H9 (cell line): ENCODE measurements around the gene OSGIN1. TPM values are rescaled to one million over a fixed set of nuclear protein-coding genes. Genes with fewer than 3 reads are reported as not detected.

Experiments
- DNase-seq: peaks from one replicate; pipeline ENCODE4 v3.0.0-alpha.2; 2017
- H2AFZ ChIP-seq: one replicate; pipeline ENCODE4 v1.6.1; 2013; ENCODE audit warnings: mild to moderate bottlenecking, low read length, control low read depth, moderate library complexity
- H2AK5ac ChIP-seq: 2 replicates; pipeline ENCODE4 v1.6.1; 2013; ENCODE audit warnings: low read length, control low read depth, mixed read lengths; ENCODE audit not compliant: insufficient read length
- H2BK120ac ChIP-seq: one replicate; pipeline ENCODE4 v1.6.1; 2013; ENCODE audit warnings: low read depth, mild to moderate bottlenecking, low read length, control low read depth, inconsistent platforms; ENCODE audit not compliant: poor library complexity, severe bottlenecking
- H2BK12ac ChIP-seq: 2 replicates; pipeline ENCODE4 v1.6.1; 2013; ENCODE audit warnings: low read length, control low read depth, mixed read lengths, low read depth; ENCODE audit not compliant: insufficient read length
- H2BK15ac ChIP-seq: 2 replicates; pipeline ENCODE4 v1.6.1; 2013; ENCODE audit warnings: low read depth, low read length, control low read depth
- H2BK20ac ChIP-seq: one replicate; pipeline ENCODE4 v1.6.1; 2013; ENCODE audit warnings: low read depth, mild to moderate bottlenecking, low read length, control low read depth, inconsistent platforms; ENCODE audit not compliant: poor library complexity, severe bottlenecking
- H2BK5ac ChIP-seq: 2 replicates; pipeline ENCODE4 v1.6.1; 2013; ENCODE audit warnings: low read length, control low read depth, mixed read lengths; ENCODE audit not compliant: insufficient read length
- H3K14ac ChIP-seq: 2 replicates; pipeline ENCODE4 v1.6.1; 2013; ENCODE audit warnings: low read length, control low read depth; ENCODE audit not compliant: insufficient read depth
- H3K18ac ChIP-seq: 2 replicates; pipeline ENCODE4 v1.6.1; 2013; ENCODE audit warnings: low read depth, mild to moderate bottlenecking, mixed read lengths, low read length, control low read depth; ENCODE audit not compliant: insufficient read length
- H3K23ac ChIP-seq: 2 replicates; pipeline ENCODE4 v1.6.1; 2013; ENCODE audit warnings: low read length, control low read depth, mixed read lengths, low read depth; ENCODE audit not compliant: insufficient read length
- H3K23me2 ChIP-seq: 2 replicates; pipeline ENCODE4 v1.6.1; 2013; ENCODE audit warnings: low read depth, mild to moderate bottlenecking, mixed read lengths, low read length, control low read depth; ENCODE audit not compliant: insufficient read length, poor library complexity, severe bottlenecking
- H3K27ac ChIP-seq: 2 replicates; pipeline ENCODE4 v1.5.1; 2013; ENCODE audit warnings: low read length, control low read depth, mixed read lengths, low read depth; ENCODE audit not compliant: insufficient read length
- H3K27me3 ChIP-seq: 2 replicates; pipeline ENCODE4 v1.6.1; 2013; ENCODE audit warnings: low read length, control low read depth, inconsistent platforms; ENCODE audit not compliant: insufficient read depth
- H3K4ac ChIP-seq: 2 replicates; pipeline ENCODE4 v1.6.1; 2013; ENCODE audit warnings: low read depth, mild to moderate bottlenecking, control low read depth, inconsistent platforms, low read length, moderate library complexity
- H3K4me1 ChIP-seq: 2 replicates; pipeline ENCODE4 v1.6.1; 2013; ENCODE audit warnings: low read length, control low read depth, inconsistent platforms; ENCODE audit not compliant: insufficient read depth
- H3K4me2 ChIP-seq: 2 replicates; pipeline ENCODE4 v1.6.1; 2013; ENCODE audit warnings: low read length, control low read depth, mixed read lengths; ENCODE audit not compliant: insufficient read length, insufficient read depth
- H3K56ac ChIP-seq: 2 replicates; pipeline ENCODE4 v1.6.1; 2013; ENCODE audit warnings: low read depth, mild to moderate bottlenecking, mixed read lengths, low read length, control low read depth; ENCODE audit not compliant: insufficient read length
- H3K79me1 ChIP-seq: 2 replicates; pipeline ENCODE4 v1.6.1; 2013; ENCODE audit warnings: low read depth, mild to moderate bottlenecking, moderate library complexity, low read length, control low read depth, inconsistent platforms; ENCODE audit not compliant: insufficient read depth, poor library complexity, severe bottlenecking
- H3K79me2 ChIP-seq: 2 replicates; pipeline ENCODE4 v1.6.1; 2013; ENCODE audit warnings: low read length, control low read depth, inconsistent platforms; ENCODE audit not compliant: insufficient read depth
- H3K9ac ChIP-seq: 2 replicates; pipeline ENCODE4 v1.6.1; 2013; ENCODE audit warnings: low read length, control low read depth, mixed read lengths; ENCODE audit not compliant: insufficient read length; ENCODE audit errors: extremely low read depth
- H3K9me3 ChIP-seq: one replicate; pipeline ENCODE4 v1.6.1; 2013; ENCODE audit warnings: low read depth, low read length, inconsistent platforms; ENCODE audit not compliant: control insufficient read depth
- H3T11ph ChIP-seq: one replicate; pipeline ENCODE4 v1.6.1; 2013; ENCODE audit warnings: mild to moderate bottlenecking, low read length, control low read depth, inconsistent platforms
- H4K20me1 ChIP-seq: one replicate; pipeline ENCODE4 v1.6.1; 2013; ENCODE audit not compliant: control insufficient read depth, insufficient read length, insufficient read depth
- H4K5ac ChIP-seq: 2 replicates; pipeline ENCODE4 v1.6.1; 2013; ENCODE audit warnings: low read depth, mild to moderate bottlenecking, mixed read lengths, low read length, control low read depth; ENCODE audit not compliant: insufficient read length
- H4K8ac ChIP-seq: replicated peaks from 2 replicates; pipeline ENCODE4 v1.6.1; 2013; ENCODE audit warnings: low read length, control low read depth, mixed read lengths, low read depth; ENCODE audit not compliant: insufficient read length
- H4K91ac ChIP-seq: 2 replicates; pipeline ENCODE4 v1.6.1; 2013; ENCODE audit warnings: low read depth, mild to moderate bottlenecking, moderate library complexity, mixed read lengths, low read length, control low read depth; ENCODE audit not compliant: insufficient read length
- H3K27ac Mint-ChIP-seq, 3 experiments: 2 replicates in 2 of 3; 3 replicates in 1 of 3; pipeline ENCODE4 v1.8.0; 2020 to 2021; ENCODE audit warnings: mixed read lengths in 3 of 3, mild to moderate bottlenecking in 1 of 3, moderate library complexity in 1 of 3
- H3K27me3 Mint-ChIP-seq: 2 replicates; pipeline ENCODE4 v1.8.0; 2021; ENCODE audit warnings: low read depth, mild to moderate bottlenecking, moderate library complexity, mixed read lengths
- H3K36me3 Mint-ChIP-seq, 3 experiments: 2 replicates in 2 of 3; 3 replicates in 1 of 3; pipeline ENCODE4 v1.8.0; 2020 to 2021; ENCODE audit warnings: low read depth in 3 of 3, mixed read lengths in 3 of 3; ENCODE audit not compliant: insufficient read depth in 1 of 3
- H3K4me1 Mint-ChIP-seq, 2 experiments: 2 replicates each; pipeline ENCODE4 v1.8.0; 2020; ENCODE audit warnings: mixed read lengths in 2 of 2
- H3K4me3 Mint-ChIP-seq, 2 experiments: 2 replicates in 1 of 2; 3 replicates in 1 of 2; pipeline ENCODE4 v1.8.0; 2020 to 2021; ENCODE audit warnings: mild to moderate bottlenecking in 2 of 2, mixed read lengths in 2 of 2, moderate library complexity in 1 of 2
- H3K9me3 Mint-ChIP-seq, 2 experiments: 2 replicates in 1 of 2; 3 replicates in 1 of 2; pipeline ENCODE4 v1.8.0; 2020; ENCODE audit warnings: mild to moderate bottlenecking in 2 of 2, mixed read lengths in 2 of 2, moderate library complexity in 1 of 2
- WGBS: extraction: QIAGEN DNeasy Blood & Tissue Kit; methylation state at CpG from one replicate; pipeline ENCODE4 v1.1.7; 2013; ENCODE audit warnings: missing lambda C conversion rate, low lambda C conversion rate, mixed read lengths; ENCODE audit not compliant: insufficient read length; ENCODE audit errors: extremely low coverage; 5-methylcytosine and 5-hydroxymethylcytosine counted together
- total RNA-seq: library from RNA; stranded (reverse); gene quantifications from 2 replicates; pipeline ENCODE4 v1.2.1, GENCODE V29; 2021
- TF ChIP-seq, protein P1 (sequence below): fragments of 200-600 bp; sonication (generic); conservative IDR thresholded peaks from 3 replicates; pipeline ENCODE4 v1.8.0; 2021; ENCODE audit warnings: antibody characterized with exemption, mild to moderate bottlenecking

The OSGIN1 gene
- total RNA-seq, 1 experiment from 2014 or later: 0.63 TPM

DNA sequence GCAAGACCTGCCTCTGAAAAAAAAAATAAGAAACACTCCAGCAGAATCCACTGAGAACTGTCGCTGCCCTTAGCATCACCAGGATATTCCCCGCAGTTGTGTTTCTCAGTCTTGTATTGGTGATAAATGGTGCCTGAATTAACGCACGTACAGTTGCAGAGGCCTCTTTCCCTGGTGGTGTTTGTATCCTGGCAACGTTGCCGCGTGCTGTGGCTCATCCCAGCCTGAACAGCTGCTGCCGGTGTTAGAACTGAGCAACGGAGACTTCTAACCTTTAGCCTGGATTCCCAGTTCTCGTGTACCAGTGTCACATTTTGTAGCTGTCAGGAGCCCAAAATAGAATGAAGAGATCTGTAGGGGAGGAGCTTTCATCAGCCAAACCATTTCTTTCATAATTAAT, 49.3 kb upstream of the OSGIN1 start:
- Mint-ChIP-seq H3K4me3 (no peak overlapping the region), H3K36me3 (peaks cover 6 to 12% (median 12%) of the 10 kb centered on the region in 3 experiments; a peak in 6 of 7 replicates), H3K27ac (peak overlapping the region in 2 of 3 experiments; percentile 44 to 73; a peak in 3 of 7 replicates), H3K27me3 (peaks cover 2% of the 10 kb centered on the region), H3K9me3 (no peaks in the 10 kb centered on the region; a peak in 1 of 5 replicates), H3K4me1 (peaks cover 20 to 30% of the 10 kb centered on the region in 2 experiments)
- Histone ChIP-seq H4K20me1 (no peaks in the 10 kb centered on the region), H3T11ph (no peak overlapping the region), H2BK12ac (no peak overlapping the region), H3K79me1 (peaks cover 2% of the 10 kb centered on the region), H3K27me3 (no peaks in the 10 kb centered on the region), H3K4ac (no peak overlapping the region), H2BK5ac (no peak overlapping the region), H3K4me2 (no peak overlapping the region), H3K27ac (no peak overlapping the region), H3K4me1 (no peaks in the 10 kb centered on the region), H2BK120ac (no peak overlapping the region), H2AK5ac (no peak overlapping the region), H3K79me2 (0 out of 2 replicates have a peak, but pooled peaks cover 1% of the 10 kb centered on the region), H3K56ac (no peak overlapping the region), H2BK15ac (no peak overlapping the region), H2BK20ac (no peak overlapping the region), H3K23me2 (peaks cover 3% of the 10 kb centered on the region), H2AFZ (no peak overlapping the region), H3K9ac (no peak overlapping the region), H4K91ac (no peak overlapping the region), H3K14ac (no peak overlapping the region), H3K9me3 (no peaks in the 10 kb centered on the region), H3K18ac (no peak overlapping the region), H4K5ac (no peak overlapping the region), H3K23ac (no peak overlapping the region), H4K8ac (no peak overlapping the region)
- DNase-seq: no peak
- TF ChIP-seq, protein P1, sequence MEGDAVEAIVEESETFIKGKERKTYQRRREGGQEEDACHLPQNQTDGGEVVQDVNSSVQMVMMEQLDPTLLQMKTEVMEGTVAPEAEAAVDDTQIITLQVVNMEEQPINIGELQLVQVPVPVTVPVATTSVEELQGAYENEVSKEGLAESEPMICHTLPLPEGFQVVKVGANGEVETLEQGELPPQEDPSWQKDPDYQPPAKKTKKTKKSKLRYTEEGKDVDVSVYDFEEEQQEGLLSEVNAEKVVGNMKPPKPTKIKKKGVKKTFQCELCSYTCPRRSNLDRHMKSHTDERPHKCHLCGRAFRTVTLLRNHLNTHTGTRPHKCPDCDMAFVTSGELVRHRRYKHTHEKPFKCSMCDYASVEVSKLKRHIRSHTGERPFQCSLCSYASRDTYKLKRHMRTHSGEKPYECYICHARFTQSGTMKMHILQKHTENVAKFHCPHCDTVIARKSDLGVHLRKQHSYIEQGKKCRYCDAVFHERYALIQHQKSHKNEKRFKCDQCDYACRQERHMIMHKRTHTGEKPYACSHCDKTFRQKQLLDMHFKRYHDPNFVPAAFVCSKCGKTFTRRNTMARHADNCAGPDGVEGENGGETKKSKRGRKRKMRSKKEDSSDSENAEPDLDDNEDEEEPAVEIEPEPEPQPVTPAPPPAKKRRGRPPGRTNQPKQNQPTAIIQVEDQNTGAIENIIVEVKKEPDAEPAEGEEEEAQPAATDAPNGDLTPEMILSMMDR: no peak
- no CpG with 5 or more reads among the region's 10 CpGs for WGBS
